Adrenal gland (tissue), 12 donors: Measurements from ENCODE around the gene HSBP1. TPM values are rescaled to one million over a fixed set of nuclear protein-coding genes. Genes with fewer than 3 reads are reported as not detected.

Experiments
- DNase-seq, 7 donors: peaks; one replicate each; pipeline ENCODE4 v3.0.0-alpha.2; 2019 to 2020
- H3K27ac ChIP-seq, 5 donors: fragments of 200-600 bp; sonication (generic) in 4 of 5; 1 replicate in 3 of 5; 2 replicates in 2 of 5; pipeline versions ENCODE4 v1.5.1 to v1.8.0; 2016 to 2020; ENCODE audit warnings: mild to moderate bottlenecking in 1 of 5
- H3K27me3 ChIP-seq: fragments of 200-600 bp; 2 replicates; pipeline ENCODE4 v1.8.0; 2021
- H3K36me3 ChIP-seq, 2 donors: fragments of 200-600 bp; replicated peaks in 1 of 2; 1 replicate in 1 of 2; 2 replicates in 1 of 2; pipeline versions ENCODE4 v1.5.1 to v1.8.0; 2018 to 2022
- H3K4me1 ChIP-seq, 2 donors: fragments of 200-600 bp; replicated peaks in 1 of 2; 1 replicate in 1 of 2; 2 replicates in 1 of 2; pipeline versions ENCODE4 v1.5.1 to v1.8.0; 2018 to 2021
- H3K4me3 ChIP-seq, 4 donors: fragments of 200-600 bp; sonication (generic) in 3 of 4; one replicate each; pipeline ENCODE4 v1.5.1; 2016 to 2018
- H3K9me3 ChIP-seq, 3 donors: fragments of 200-600 bp; sonication (generic) in 1 of 3; replicated peaks in 1 of 3; 1 replicate in 2 of 3; 2 replicates in 1 of 3; pipeline versions ENCODE4 v1.5.1 to v1.8.0; 2016 to 2021
- POLR2A ChIP-seq, 2 donors: fragments of 450-650 bp; IDR thresholded peaks; one replicate each; pipeline ENCODE4 v1.6.1; 2017; ENCODE audit warnings: antibody characterized with exemption in 2 of 2, mild to moderate bottlenecking in 2 of 2, moderate library complexity in 1 of 2
- WGBS, 4 donors: extraction: QIAGEN DNeasy Blood & Tissue Kit in 2 of 4; methylation state at CpG; one replicate each; pipeline versions ENCODE4 v1.1.5 to v1.1.7; 2013 to 2017; 5-methylcytosine and 5-hydroxymethylcytosine counted together
- intact Hi-C, 2 donors: fragments of 100-400 bp; cut with DNase I; formaldehyde crosslinking; loops; one replicate each; pipeline versions ENCODE4 v1.14.1 to v1.15.0; 2022 to 2023
- polyA plus RNA-seq, 3 donors: library from polyadenylated mRNA; stranded (reverse); fragments of 200-250 nt in 2 of 3; fragments of 350-450 nt in 1 of 3; fragmentation: Illumina TruSeq in 1 of 3; extraction: RNeasy Lipid Tissue Mini Kit (QIAGEN cat#74804) in 1 of 3; gene quantifications; one replicate each; pipeline ENCODE4 v1.2.3, GENCODE V29; 2013 to 2014
- total RNA-seq, 9 donors: library from RNA; depleted of rRNA in 4 of 9; stranded (reverse); fragments of >200 nt in 4 of 9; fragments of 120-200 nt in 1 of 9; fragmentation: NEBNext Ultra II Directional in 1 of 9; extraction: Animal tissue kit (Norgen Biotek cat#: 25700) in 1 of 9; gene quantifications; one replicate each; pipeline versions ENCODE4 v1.1.0 to v1.2.4, GENCODE V29; 2013 to 2023
- TF ChIP-seq, protein P1 (sequence below), 6 experiments: fragments of 450-650 bp in 4 of 6; fragments of 200-600 bp in 2 of 6; sonication (generic) in 1 of 6; IDR thresholded peaks; 1 replicate in 5 of 6; 2 replicates in 1 of 6; pipeline versions ENCODE4 v1.5.1 to v1.8.0; 2016 to 2021; ENCODE audit warnings: antibody characterized with exemption in 6 of 6, mild to moderate bottlenecking in 2 of 6, moderate library complexity in 1 of 6
- donor health status: healthy with polysubstance abuse.
- donor health status: Bipolar disorder and iron deficiency.
- donor health status: DM: yes; HTN: yes; CAD: no.
- donor health status: DM: no; HTN: no; CAD: no.
- donor health status: DM: no; HTN: no; CAD: no.
- donor health status: DM: yes; HTN: yes; CAD: no.

HSBP1 gene
- total and polyA plus RNA-seq, 12 donors, result 11.0 to 214 (median 112) TPM

DNA sequence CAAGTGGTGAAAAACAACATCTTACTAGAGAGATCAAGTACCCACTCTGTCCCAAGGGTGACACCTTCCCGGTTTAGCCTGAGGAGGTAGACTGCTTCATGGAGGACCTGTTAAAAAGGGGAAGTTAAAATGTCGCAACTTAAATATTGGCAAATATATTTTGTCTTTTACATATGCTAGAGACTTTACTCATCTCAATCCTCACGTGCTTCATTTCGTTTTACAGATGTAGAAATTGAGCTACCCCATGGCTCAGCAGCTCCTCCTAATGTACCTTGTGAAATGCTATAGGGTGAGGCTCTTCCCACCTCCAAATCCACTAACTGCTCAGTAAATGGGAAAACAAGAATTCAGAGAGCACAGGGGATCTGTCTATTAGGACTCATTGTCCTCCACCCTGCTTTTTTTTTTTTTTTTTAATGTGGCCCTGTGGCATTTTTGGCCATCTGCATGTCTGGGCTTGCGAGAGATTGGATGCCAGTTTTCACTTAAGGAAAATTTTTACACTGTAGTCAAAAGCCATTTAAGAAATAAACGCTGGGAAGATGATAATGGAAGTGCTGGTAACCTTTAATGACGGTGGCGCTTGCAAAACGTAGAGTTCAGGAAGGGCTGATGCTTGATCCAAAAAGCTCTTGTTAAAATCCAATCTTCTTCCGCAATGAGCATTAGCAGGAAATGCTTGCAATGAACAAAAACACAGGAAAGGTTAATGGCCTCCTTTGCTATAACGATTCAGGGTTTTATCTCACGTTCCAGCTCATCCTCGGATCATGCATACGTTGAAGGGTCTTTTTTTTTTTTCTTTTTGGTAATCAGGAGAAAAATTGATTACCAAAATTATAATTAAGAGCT lies 39.8 kb downstream of the HSBP1 start:
- intact Hi-C loops, result no loop called here
- Histone ChIP-seq H3K4me3 (no peak overlapping the region), H3K4me1 (no peaks in the 10 kb centered on the region), H3K27me3 (no peaks in the 10 kb centered on the region), H3K9me3 (no peaks in the 10 kb centered on the region), H3K27ac (no peak overlapping the region), H3K36me3 (no peaks in the 10 kb centered on the region)
- no peak for TF ChIP-seq POLR2A (IDR thresholded peaks at IDR 0.05)
- TF ChIP-seq, protein P1, sequence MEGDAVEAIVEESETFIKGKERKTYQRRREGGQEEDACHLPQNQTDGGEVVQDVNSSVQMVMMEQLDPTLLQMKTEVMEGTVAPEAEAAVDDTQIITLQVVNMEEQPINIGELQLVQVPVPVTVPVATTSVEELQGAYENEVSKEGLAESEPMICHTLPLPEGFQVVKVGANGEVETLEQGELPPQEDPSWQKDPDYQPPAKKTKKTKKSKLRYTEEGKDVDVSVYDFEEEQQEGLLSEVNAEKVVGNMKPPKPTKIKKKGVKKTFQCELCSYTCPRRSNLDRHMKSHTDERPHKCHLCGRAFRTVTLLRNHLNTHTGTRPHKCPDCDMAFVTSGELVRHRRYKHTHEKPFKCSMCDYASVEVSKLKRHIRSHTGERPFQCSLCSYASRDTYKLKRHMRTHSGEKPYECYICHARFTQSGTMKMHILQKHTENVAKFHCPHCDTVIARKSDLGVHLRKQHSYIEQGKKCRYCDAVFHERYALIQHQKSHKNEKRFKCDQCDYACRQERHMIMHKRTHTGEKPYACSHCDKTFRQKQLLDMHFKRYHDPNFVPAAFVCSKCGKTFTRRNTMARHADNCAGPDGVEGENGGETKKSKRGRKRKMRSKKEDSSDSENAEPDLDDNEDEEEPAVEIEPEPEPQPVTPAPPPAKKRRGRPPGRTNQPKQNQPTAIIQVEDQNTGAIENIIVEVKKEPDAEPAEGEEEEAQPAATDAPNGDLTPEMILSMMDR (IDR thresholded peaks at IDR 0.05), result no peak
- DNase-seq, result no peak
- WGBS, 4 donors, result 65 to 70% (median 68%) methylated on average over 14 of the region's 14 CpGs

DNA sequence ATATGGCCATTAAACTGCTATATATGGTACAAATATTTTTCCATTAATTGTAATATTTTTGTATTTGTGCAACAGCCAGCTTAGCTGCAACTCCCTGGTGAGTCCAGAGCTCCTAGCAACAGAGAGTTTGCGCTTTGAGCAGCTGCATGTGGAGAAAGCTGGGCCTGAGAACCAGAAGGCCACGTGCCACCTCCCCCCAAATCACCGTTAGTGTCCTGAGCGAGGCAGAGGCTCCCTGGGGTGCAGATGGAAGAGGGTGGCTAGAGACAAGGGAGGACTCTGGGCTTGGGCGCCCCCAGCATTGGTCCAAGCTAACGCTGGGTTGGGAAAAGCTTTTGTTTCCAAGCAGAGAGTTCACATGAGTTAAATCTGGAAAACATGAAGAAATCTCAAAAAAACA lies 41.6 kb downstream of the HSBP1 start:
- H3K27ac ChIP-seq, result no peak overlapping the region
- H3K4me3 ChIP-seq, result no peak overlapping the region
- H3K9me3 ChIP-seq, result no peaks in the 10 kb centered on the region
- 81 to 87% (median 83%) methylated on average over 6 of the region's 6 CpGs for WGBS, 4 donors
- TF ChIP-seq POLR2A (IDR thresholded peaks at IDR 0.05), result no peak
- TF ChIP-seq, protein P1 (IDR thresholded peaks at IDR 0.05), result no peak
- no peak for DNase-seq
- no peaks in the 10 kb centered on the region for H3K4me1 ChIP-seq
- no peaks in the 10 kb centered on the region for H3K27me3 ChIP-seq
- intact Hi-C loops, result no loop called here
- no peaks in the 10 kb centered on the region for H3K36me3 ChIP-seq

DNA sequence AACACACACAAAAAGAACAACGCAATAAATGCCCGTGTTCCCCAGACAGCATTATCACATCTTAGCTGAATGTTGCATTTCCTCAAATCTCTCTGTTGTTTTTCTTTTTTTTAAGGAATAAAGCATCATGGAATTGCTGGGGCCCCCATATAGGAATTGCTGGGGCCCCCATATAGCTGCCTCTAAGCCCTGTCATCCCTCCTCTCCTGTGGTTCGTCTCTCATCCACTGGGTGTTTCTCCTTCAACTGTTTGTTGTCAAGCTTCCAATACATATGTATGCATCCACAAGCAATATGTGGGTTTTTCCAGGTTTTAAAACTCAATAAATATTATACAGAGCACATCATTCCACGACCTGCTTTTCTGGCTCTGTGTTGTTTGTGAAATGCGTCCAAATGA lies 43.2 kb downstream of the HSBP1 start:
- H3K27ac ChIP-seq, result no peak overlapping the region
- intact Hi-C loops, result no loop called here

GRCh38 chr16:83851473-83851872 lies 43.7 kb downstream of the HSBP1 start:
- WGBS, 4 donors, result 81 to 91% (median 90%) methylated on average over 4 of the region's 4 CpGs
- intact Hi-C loops, result no loop called here
- H3K4me3 ChIP-seq, result no peak overlapping the region
- no peaks in the 10 kb centered on the region for H3K4me1 ChIP-seq
- TF ChIP-seq POLR2A (IDR thresholded peaks at IDR 0.05), result no peak
- TF ChIP-seq, protein P1 (IDR thresholded peaks at IDR 0.05), result no peak
- no peaks in the 10 kb centered on the region for H3K9me3 ChIP-seq
- no peak overlapping the region for H3K27ac ChIP-seq
- DNase-seq, result no peak
- H3K36me3 ChIP-seq, result no peaks in the 10 kb centered on the region
- no peaks in the 10 kb centered on the region for H3K27me3 ChIP-seq

More for the DNA sequence above, 43.2 kb downstream of the HSBP1 start:
- H3K27me3 ChIP-seq, result no peaks in the 10 kb centered on the region
- no peaks in the 10 kb centered on the region for H3K36me3 ChIP-seq
- no peaks in the 10 kb centered on the region for H3K4me1 ChIP-seq
- whole genome bisulfite sequencing, 4 donors, result 71 to 81% (median 76%) methylated on average over 5 of the region's 5 CpGs
- H3K9me3 ChIP-seq, result no peaks in the 10 kb centered on the region
- H3K4me3 ChIP-seq, result no peak overlapping the region
- TF ChIP-seq POLR2A (IDR thresholded peaks at IDR 0.05), result no peak
- DNase-seq, result no peak

DNA sequence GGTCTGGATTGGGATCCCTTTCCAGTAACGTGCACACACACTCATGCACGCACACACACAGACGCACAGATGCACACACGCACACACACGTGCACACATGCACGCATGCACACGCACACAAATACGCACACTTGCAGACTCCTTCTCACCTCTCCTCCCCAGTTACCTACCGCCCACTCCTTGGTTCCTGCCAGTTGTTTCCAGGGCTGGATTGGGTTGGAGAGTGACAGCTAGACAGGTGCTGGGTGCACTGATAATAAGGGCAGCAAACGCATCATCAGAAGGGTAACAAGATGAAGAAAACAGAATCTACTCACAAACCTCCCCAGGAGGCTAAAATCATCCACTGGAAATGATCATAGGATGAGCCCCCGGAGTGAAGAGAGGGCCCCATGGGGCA lies 45.0 kb downstream of the HSBP1 start:
- H3K36me3 ChIP-seq, result no peaks in the 10 kb centered on the region
- no peaks in the 10 kb centered on the region for H3K27me3 ChIP-seq
- DNase-seq, result no peak
- intact Hi-C loops, result no loop called here
- WGBS, 4 donors, result 84 to 88% (median 86%) methylated on average over 11 of the region's 11 CpGs
- H3K4me3 ChIP-seq, result no peak overlapping the region
- H3K27ac ChIP-seq, result no peak overlapping the region
- no peaks in the 10 kb centered on the region for H3K9me3 ChIP-seq
- TF ChIP-seq, protein P1 (IDR thresholded peaks at IDR 0.05), result no peak
- no peak for TF ChIP-seq POLR2A (IDR thresholded peaks at IDR 0.05)
- no peaks in the 10 kb centered on the region for H3K4me1 ChIP-seq
